Measurements from ENCODE around the gene STT3A. TPM values are rescaled to one million over a fixed set of nuclear protein-coding genes. Genes with fewer than 3 reads are reported as not detected.

STT3A gene
- total and polyA plus RNA-seq, 2 experiments from 2014 or later, result 91.7 to 156 TPM

GRCh38 chr11:125591649-125592304 is 875 bp upstream of the STT3A start (continued):
- no peak for TF ChIP-seq CTCF (conservative IDR thresholded peaks at IDR 0.05; ENCODE audit: low read depth in 2 of 2)
- TF ChIP-seq ZNF114 (CRISPR knock-in tag; IDR thresholded peaks at IDR 0.05), result no peak
- TF ChIP-seq ETS1 (IDR thresholded peaks at IDR 0.05), result no peak
- no peak for TF ChIP-seq JUNB (IDR thresholded peaks at IDR 0.05; ENCODE audit: unreplicated experiment)
- TF ChIP-seq REST (IDR thresholded peaks at IDR 0.05; ENCODE audit: unreplicated experiment), result no peak
- no peak for TF ChIP-seq POLR2AphosphoS5 (IDR thresholded peaks at IDR 0.05; ENCODE audit: low read depth)
- TF ChIP-seq ZNF331 (CRISPR knock-in tag; IDR thresholded peaks at IDR 0.05; ENCODE audit: low read depth), result no peak
- TF ChIP-seq CREB1 (CRISPR knock-in tag; IDR thresholded peaks at IDR 0.05; ENCODE audit: low read depth), result no peak
- TF ChIP-seq STAT1 (IDR thresholded peaks at IDR 0.05; ENCODE audit: unreplicated experiment), result no peak
- TF ChIP-seq EZH2 (IDR thresholded peaks at IDR 0.05; ENCODE audit: low read depth, unreplicated experiment), result no peak

- peaks cover 45% of the 10 kb centered on the region for H3K79me2 ChIP-seq (replicated peaks; ENCODE audit: insufficient read depth)
- ATAC-seq (no peak), DNase-seq (ENCODE audit: low spot score) (peak; percentile 64)
- TF ChIP-seq JUNB (IDR thresholded peaks at IDR 0.05; ENCODE audit: unreplicated experiment), result no peak
- TF ChIP-seq ZNF331 (CRISPR knock-in tag; IDR thresholded peaks at IDR 0.05; ENCODE audit: low read depth), result no peak
- no peak for TF ChIP-seq NANOG (IDR thresholded peaks at IDR 0.05; ENCODE audit: borderline replicate concordance)
Measured at GRCh38 chr11:125593114-125593820, 615 bp downstream of the STT3A start.

More at GRCh38 chr11:125593114-125593820, 615 bp downstream of the STT3A start:
- Histone ChIP-seq H3K27ac (ENCODE audit: low read depth) (peak overlapping the region; percentile 17; the same call in 1 of the 2 replicates), H3K27me3 (ENCODE audit: insufficient read depth) (no peaks in the 10 kb centered on the region), H2AFZ (no peak overlapping the region), H3K4me2 (peak overlapping the region; percentile 88), H3F3A (replicated peaks; ENCODE audit: low read depth) (0 out of 2 replicates have a peak, but pooled peaks cover 2% of the 10 kb centered on the region), H3K4me1 (ENCODE audit: insufficient read depth) (0 out of 2 replicates have a peak, but pooled peaks cover 4% of the 10 kb centered on the region), H3K36me3 (ENCODE audit: insufficient read depth) (peaks cover 17% of the 10 kb centered on the region; the same call in 1 of the 2 replicates), H4K20me1 (replicated peaks; ENCODE audit: insufficient read depth) (peaks cover 14% of the 10 kb centered on the region; the same call in 1 of the 2 replicates), H3K9me2 (ENCODE audit: insufficient read depth) (no peaks in the 10 kb centered on the region), H3K4me3 (peak overlapping the region; percentile 64)
- peak overlapping the region; percentile 92 for H3K4me3 Mint-ChIP-seq
- H3K36me3 Mint-ChIP-seq (ENCODE audit: low read depth), result peaks cover 23% of the 10 kb centered on the region
- H3K27me3 Mint-ChIP-seq (ENCODE audit: insufficient read depth, low read depth, poor library complexity), result peaks cover 3% of the 10 kb centered on the region
- no peaks in the 10 kb centered on the region for H3K9me3 Mint-ChIP-seq
- peak overlapping the region; percentile 95 for H3K27ac Mint-ChIP-seq
- peaks cover 11% of the 10 kb centered on the region for H3K4me1 Mint-ChIP-seq

Measured in GM23338 (cell line).